ENCODE results near the gene CKMT2. TPM values are rescaled to one million over a fixed set of nuclear protein-coding genes. Genes with fewer than 3 reads are reported as not detected.

Gene CKMT2
- total and polyA plus RNA-seq, 2 donors (not counting 1 experiment from before 2014, with no cell fraction given), result 1.9 to 19.3 TPM

DNA sequence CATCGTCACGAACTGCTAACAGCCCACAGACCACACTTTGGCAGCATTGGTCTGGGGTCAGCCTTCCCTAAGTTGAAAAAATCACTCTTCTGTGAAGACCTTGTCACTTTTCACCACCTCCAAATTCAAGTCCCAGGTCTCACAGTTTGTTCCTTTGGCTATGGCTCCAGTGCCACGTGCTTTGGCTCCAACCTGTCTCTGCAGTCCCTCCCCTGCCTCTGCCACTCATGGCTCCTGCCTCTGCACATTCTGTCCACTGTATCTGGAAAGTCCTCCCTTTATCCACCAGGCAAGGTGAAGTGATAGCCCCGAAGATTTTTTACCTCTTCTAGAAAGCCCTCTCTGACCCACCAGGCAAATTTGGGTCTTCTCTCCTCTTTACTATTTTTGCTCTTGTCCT is 5.3 kb downstream of the CKMT2 start:
- no peaks in the 10 kb centered on the region for H3K9me3 ChIP-seq (ENCODE audit: control insufficient read depth, insufficient read depth, low read depth, low read length)
- H3K4me3 ChIP-seq (replicated peaks in 1 of 4; ENCODE audit: control extremely low read depth in 1 of 4, insufficient read depth in 1 of 4, low read depth in 3 of 4, low read length in 4 of 4), result no peak overlapping the region
- H3K4me2 ChIP-seq (ENCODE audit: extremely low read depth, insufficient read depth, low read length), result no peak overlapping the region
- no peaks in the 10 kb centered on the region for H3K27me3 ChIP-seq (ENCODE audit: control insufficient read depth, insufficient read depth, low read length)
- no peaks in the 10 kb centered on the region for H3K4me1 ChIP-seq (ENCODE audit: control insufficient read depth, extremely low read depth, insufficient read depth, low read length)
- H4K20me1 ChIP-seq (ENCODE audit: control insufficient read depth, extremely low read depth, insufficient read depth, low read length), result no peaks in the 10 kb centered on the region
- DNase-seq (ENCODE audit: low read depth in 2 of 2), result no peak
- TF ChIP-seq, protein P1, sequence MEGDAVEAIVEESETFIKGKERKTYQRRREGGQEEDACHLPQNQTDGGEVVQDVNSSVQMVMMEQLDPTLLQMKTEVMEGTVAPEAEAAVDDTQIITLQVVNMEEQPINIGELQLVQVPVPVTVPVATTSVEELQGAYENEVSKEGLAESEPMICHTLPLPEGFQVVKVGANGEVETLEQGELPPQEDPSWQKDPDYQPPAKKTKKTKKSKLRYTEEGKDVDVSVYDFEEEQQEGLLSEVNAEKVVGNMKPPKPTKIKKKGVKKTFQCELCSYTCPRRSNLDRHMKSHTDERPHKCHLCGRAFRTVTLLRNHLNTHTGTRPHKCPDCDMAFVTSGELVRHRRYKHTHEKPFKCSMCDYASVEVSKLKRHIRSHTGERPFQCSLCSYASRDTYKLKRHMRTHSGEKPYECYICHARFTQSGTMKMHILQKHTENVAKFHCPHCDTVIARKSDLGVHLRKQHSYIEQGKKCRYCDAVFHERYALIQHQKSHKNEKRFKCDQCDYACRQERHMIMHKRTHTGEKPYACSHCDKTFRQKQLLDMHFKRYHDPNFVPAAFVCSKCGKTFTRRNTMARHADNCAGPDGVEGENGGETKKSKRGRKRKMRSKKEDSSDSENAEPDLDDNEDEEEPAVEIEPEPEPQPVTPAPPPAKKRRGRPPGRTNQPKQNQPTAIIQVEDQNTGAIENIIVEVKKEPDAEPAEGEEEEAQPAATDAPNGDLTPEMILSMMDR (conservative IDR thresholded peaks at IDR 0.05 in 1 of 2, IDR thresholded peaks at IDR 0.05 in 1 of 2; ENCODE audit: low read depth in 1 of 2, low read length in 2 of 2), result no peak
- TF ChIP-seq EZH2 (IDR thresholded peaks at IDR 0.05; ENCODE audit: low read length, missing control alignments), result no peak
- H3K79me2 ChIP-seq (ENCODE audit: control insufficient read depth, insufficient read depth, low read length), result no peaks in the 10 kb centered on the region
- H3K9ac ChIP-seq (ENCODE audit: insufficient read depth, low read length), result no peak overlapping the region
- no peak overlapping the region for H3K27ac ChIP-seq (ENCODE audit: insufficient read depth, low read length)
- H2AFZ ChIP-seq (ENCODE audit: low read length), result no peak overlapping the region
- H3K36me3 ChIP-seq (ENCODE audit: control insufficient read depth, insufficient read depth, low read length), result no peaks in the 10 kb centered on the region

DNA sequence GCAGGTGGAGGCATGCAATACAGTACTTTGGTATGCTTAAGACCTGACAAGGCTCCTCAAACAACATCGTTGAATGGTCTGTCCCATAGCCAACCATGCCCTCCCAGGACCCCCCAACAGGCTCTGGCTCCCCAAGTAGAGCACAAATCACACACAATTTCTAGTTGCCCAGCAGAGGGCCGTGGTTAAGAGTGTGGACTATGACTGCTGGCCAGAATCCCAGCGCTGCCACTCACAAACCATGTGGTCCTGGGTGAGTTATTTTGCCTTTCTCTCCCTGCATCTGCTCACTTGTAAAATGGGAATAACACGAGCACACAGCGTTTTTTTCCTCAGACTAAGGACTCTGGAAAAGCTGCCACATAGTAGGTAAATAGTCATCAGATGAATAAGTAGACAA is 6.5 kb downstream of the CKMT2 start:
- no peaks in the 10 kb centered on the region for H3K79me2 ChIP-seq (ENCODE audit: control insufficient read depth, insufficient read depth, low read length)
- no peaks in the 10 kb centered on the region for H3K4me1 ChIP-seq (ENCODE audit: control insufficient read depth, extremely low read depth, insufficient read depth, low read length)
- TF ChIP-seq EZH2 (IDR thresholded peaks at IDR 0.05; ENCODE audit: low read length, missing control alignments), result no peak
- TF ChIP-seq, protein P1 (conservative IDR thresholded peaks at IDR 0.05 in 1 of 2, IDR thresholded peaks at IDR 0.05 in 1 of 2; ENCODE audit: low read depth in 1 of 2, low read length in 2 of 2), result no peak
- no peak for DNase-seq (ENCODE audit: low read depth in 2 of 2)
- no peaks in the 10 kb centered on the region for H3K9me3 ChIP-seq (ENCODE audit: control insufficient read depth, insufficient read depth, low read depth, low read length)
- no peak overlapping the region for H2AFZ ChIP-seq (ENCODE audit: low read length)
- no peak overlapping the region for H3K4me3 ChIP-seq (replicated peaks in 1 of 4; ENCODE audit: control extremely low read depth in 1 of 4, insufficient read depth in 1 of 4, low read depth in 3 of 4, low read length in 4 of 4)
- no peak overlapping the region for H3K9ac ChIP-seq (ENCODE audit: insufficient read depth, low read length)
- H3K4me2 ChIP-seq (ENCODE audit: extremely low read depth, insufficient read depth, low read length), result no peak overlapping the region
- H3K36me3 ChIP-seq (ENCODE audit: control insufficient read depth, insufficient read depth, low read length), result no peaks in the 10 kb centered on the region
- H3K27ac ChIP-seq (ENCODE audit: insufficient read depth, low read length), result no peak overlapping the region
- H4K20me1 ChIP-seq (ENCODE audit: control insufficient read depth, extremely low read depth, insufficient read depth, low read length), result no peaks in the 10 kb centered on the region
- H3K27me3 ChIP-seq (ENCODE audit: control insufficient read depth, insufficient read depth, low read length), result no peaks in the 10 kb centered on the region

- DNase-seq (ENCODE audit: low read depth in 2 of 2), result no peak
- Histone ChIP-seq H3K9me3 (ENCODE audit: control insufficient read depth, insufficient read depth, low read depth, low read length) (no peaks in the 10 kb centered on the region), H2AFZ (ENCODE audit: low read length) (no peak overlapping the region), H3K27ac (ENCODE audit: insufficient read depth, low read length) (no peak overlapping the region), H4K20me1 (ENCODE audit: control insufficient read depth, extremely low read depth, insufficient read depth, low read length) (no peaks in the 10 kb centered on the region), H3K36me3 (ENCODE audit: control insufficient read depth, insufficient read depth, low read length) (no peaks in the 10 kb centered on the region), H3K27me3 (ENCODE audit: control insufficient read depth, insufficient read depth, low read length) (no peaks in the 10 kb centered on the region), H3K4me1 (ENCODE audit: control insufficient read depth, extremely low read depth, insufficient read depth, low read length) (no peaks in the 10 kb centered on the region), H3K4me2 (ENCODE audit: extremely low read depth, insufficient read depth, low read length) (no peak overlapping the region), H3K4me3 (replicated peaks in 1 of 4; ENCODE audit: control extremely low read depth in 1 of 4, insufficient read depth in 1 of 4, low read depth in 3 of 4, low read length in 4 of 4) (no peak overlapping the region), H3K79me2 (ENCODE audit: control insufficient read depth, insufficient read depth, low read length) (no peaks in the 10 kb centered on the region), H3K9ac (ENCODE audit: insufficient read depth, low read length) (no peak overlapping the region)
- TF ChIP-seq, protein P1 (conservative IDR thresholded peaks at IDR 0.05 in 1 of 2, IDR thresholded peaks at IDR 0.05 in 1 of 2; ENCODE audit: low read depth in 1 of 2, low read length in 2 of 2), result no peak
- no peak for TF ChIP-seq EZH2 (IDR thresholded peaks at IDR 0.05; ENCODE audit: low read length, missing control alignments)
Measured at GRCh38 chr5:81241001-81241400, 7.9 kb downstream of the CKMT2 start.

Measured in fibroblast of lung (primary cell).